LNCAP (cell line): Measurements from ENCODE around the gene LCE3A.

Source experiments
- CTCF ChIP-seq: fragments of 450-650 bp; IDR thresholded peaks from 2 replicates; pipeline ENCODE4 v1.5.1; 2017; ENCODE audit warnings: mild to moderate bottlenecking

LCE3A gene

DNA sequence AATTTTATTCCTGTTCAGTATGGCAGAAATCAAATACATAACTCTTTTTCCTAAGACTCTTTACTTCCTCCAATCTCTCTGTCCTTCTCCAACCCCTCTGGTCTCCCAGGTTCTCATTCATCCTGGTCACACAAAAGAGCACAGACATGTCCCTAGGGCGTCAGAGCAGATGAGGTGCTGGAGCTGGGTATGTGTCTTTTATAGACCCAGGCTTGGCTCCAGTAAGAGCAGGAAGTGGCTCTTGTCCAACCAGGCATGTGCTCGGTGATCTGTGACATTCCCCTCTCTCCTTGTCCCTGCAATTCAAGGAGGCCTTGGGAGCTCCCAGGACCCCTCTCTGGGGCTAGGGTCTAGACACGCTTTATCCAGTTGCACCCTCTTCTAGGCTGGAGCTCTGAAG, 22.2 kb upstream of the LCE3A start:
- TF ChIP-seq CTCF, result no peak

GRCh38 chr1:152643945-152644344, 21.0 kb upstream of the LCE3A start:
- TF ChIP-seq CTCF, result no peak

GRCh38 chr1:152640351-152640750, 17.4 kb upstream of the LCE3A start:
- TF ChIP-seq CTCF, result no peak

DNA sequence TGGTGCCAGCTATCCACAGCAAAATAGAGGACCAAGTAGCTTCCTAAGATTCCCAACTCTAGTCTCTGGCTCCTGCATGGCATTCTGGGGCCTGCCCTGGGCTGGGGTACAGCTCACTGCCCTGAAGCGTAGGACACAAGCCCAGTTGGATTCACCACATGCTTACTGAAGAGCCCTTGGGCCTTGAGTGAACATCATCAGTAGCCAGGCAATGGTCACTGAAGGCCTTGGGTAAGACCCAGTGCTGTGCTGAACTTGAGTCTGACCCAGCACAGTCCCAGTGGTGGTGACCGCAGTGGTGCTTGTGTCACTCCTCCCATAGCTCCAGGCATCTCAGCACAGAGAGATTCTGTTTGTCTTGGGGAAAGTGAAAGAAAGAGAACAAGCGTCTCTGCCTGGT, 7.7 kb upstream of the LCE3A start:
- no peak for TF ChIP-seq CTCF

GRCh38 chr1:152626744-152627143, 3.8 kb upstream of the LCE3A start:
- no peak for TF ChIP-seq CTCF

DNA sequence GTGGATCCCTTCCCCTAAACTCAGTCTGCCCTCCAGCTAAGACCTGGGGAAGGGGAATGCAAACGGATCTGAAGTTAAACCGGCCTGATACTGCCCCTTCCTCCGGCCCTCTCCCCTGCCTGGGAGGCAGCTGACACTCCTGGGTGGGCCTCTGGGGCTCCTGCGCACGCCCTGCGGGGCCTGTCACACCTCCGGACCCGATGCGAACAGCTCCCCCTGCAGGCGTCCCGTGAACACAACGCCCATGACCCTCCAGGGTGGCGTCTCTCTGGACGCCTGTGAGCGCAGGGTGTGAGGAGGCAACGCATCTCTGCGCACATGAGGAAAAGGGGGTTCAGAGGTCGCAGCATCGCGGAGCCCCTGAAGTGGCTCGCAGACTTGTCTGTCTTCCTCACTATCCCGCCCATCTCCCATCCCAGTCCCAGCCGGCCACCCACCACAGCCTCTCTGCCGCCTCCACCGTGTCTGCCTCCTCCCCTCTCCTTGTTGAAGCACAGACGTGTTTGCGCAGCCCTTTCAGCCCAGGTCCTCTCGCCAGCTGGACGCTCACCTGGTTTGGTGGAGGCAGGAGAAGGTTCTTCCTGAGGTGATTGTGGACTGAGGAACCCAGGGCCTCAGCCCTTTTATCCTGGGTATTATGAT, 421 bp upstream of the LCE3A start:
- peak; percentile 26; the same call in 1 of the 2 replicates for TF ChIP-seq CTCF

DNA sequence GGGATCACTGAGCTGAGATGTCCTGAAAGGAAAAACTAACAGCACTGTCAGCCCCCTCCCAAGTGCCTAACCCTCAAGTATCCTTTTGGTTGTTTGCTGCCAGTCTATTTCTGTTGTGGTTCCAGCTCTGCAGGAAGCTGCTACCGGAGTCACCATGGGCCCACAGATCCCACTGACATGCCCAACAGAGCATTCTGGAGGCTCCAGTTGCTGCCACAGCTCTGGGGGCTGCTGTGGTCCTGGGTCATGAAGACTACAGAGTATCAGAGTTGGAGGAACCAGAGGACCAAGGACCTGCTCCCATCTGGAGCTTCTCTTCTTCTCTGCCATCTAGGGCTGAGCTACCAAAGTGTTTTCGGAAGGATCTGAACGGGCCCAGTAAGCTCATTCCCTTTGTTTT, 910 bp downstream of the LCE3A start:
- no peak for TF ChIP-seq CTCF

- no peak for TF ChIP-seq CTCF
These were observed 9.4 kb downstream of the LCE3A start, which contains the start of gene LCE3B for GRCh38 chr1:152613511-152613910. TSS of gene LCE3B (plus strand) at chr1:152613811. CDS start at chr1:152613811, 0 bp downstream.
